ENCODE results near the gene CSF1. TPM values are rescaled to one million over a fixed set of nuclear protein-coding genes. Genes with fewer than 3 reads are reported as not detected.

CSF1 gene
- polyA plus RNA-seq, 2 of the 4 experiments (the other 2 are of a cell fraction): 35.1 to 36.3 TPM

DNA sequence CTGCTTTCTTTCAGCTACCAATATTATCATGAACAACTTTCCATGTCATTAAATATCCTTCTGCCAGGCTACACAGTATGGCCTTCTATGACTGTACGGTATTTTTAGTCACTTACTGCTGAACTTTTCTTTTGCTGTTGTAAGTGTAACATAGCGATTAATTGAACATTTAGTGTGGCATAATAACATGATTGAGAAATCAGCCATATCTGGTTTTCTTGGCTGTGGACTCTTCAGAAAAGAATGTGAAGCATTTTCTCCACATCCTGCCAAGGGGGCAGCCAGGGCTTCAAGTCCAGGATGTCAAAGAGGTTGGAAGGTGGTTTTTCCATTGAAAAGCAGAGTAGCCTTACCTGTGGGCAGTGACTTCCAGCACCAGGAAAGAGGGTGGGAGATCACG is 65.1 kb downstream of the CSF1 start (continued):
- TF ChIP-seq HEYL (CRISPR knock-in tag; IDR thresholded peaks at IDR 0.05): no peak

DNA sequence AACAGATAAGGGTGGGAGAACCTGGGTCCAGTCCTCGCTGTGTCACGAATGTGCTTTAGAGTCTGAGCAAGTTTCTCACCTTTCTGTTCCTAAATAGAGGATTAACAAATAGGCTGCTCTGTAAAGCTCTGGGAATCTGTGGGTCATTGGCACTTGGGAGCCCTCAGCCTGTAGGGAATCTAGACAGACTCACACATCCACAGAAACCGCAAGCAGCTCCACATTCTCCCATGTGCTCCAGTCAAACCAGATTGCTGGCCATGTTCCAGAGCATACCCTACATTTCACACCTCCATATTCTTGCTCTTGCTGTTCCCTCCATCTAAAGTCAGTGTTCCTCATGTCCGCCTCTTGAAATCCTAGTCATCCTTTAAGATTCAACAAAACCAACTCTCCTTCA is 66.1 kb downstream of the CSF1 start:
- peak overlapping the region; percentile 74 to 98; a peak in 4 of 6 replicates for H3K27ac ChIP-seq
- peaks cover 22% of the 10 kb centered on the region for H3K9me3 ChIP-seq
- 99% methylated on average over 3 of the region's 4 CpGs for WGBS (ENCODE audit: missing lambda C conversion rate)
- TF ChIP-seq CBX8 (IDR thresholded peaks at IDR 0.05) (no peak), RFX5 (IDR thresholded peaks at IDR 0.05) (no peak), KDM1A (IDR thresholded peaks at IDR 0.05; ENCODE audit: low read depth) (no peak), NR3C1 (IDR thresholded peaks at IDR 0.05) (no peak), RAD21 (conservative IDR thresholded peaks at IDR 0.05 in 1 of 2, IDR thresholded peaks at IDR 0.05 in 1 of 2) (no peak), SREBF2 (IDR thresholded peaks at IDR 0.05) (no peak), POLR2AphosphoS2 (conservative IDR thresholded peaks at IDR 0.05; ENCODE audit: low read length) (no peak), HOXB5 (CRISPR knock-in tag; IDR thresholded peaks at IDR 0.05) (no peak), JUN (IDR thresholded peaks at IDR 0.05) (no peak), HES2 (IDR thresholded peaks at IDR 0.05) (no peak), NPAS2 (CRISPR knock-in tag; IDR thresholded peaks at IDR 0.05; ENCODE audit: borderline replicate concordance) (no peak), HOXB13 (CRISPR knock-in tag; IDR thresholded peaks at IDR 0.05; ENCODE audit: low read depth) (no peak)
- TF ChIP-seq, protein P1, sequence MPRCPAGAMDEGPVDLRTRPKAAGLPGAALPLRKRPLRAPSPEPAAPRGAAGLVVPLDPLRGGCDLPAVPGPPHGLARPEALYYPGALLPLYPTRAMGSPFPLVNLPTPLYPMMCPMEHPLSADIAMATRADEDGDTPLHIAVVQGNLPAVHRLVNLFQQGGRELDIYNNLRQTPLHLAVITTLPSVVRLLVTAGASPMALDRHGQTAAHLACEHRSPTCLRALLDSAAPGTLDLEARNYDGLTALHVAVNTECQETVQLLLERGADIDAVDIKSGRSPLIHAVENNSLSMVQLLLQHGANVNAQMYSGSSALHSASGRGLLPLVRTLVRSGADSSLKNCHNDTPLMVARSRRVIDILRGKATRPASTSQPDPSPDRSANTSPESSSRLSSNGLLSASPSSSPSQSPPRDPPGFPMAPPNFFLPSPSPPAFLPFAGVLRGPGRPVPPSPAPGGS (IDR thresholded peaks at IDR 0.05): no peak
- TF ChIP-seq, protein P2, sequence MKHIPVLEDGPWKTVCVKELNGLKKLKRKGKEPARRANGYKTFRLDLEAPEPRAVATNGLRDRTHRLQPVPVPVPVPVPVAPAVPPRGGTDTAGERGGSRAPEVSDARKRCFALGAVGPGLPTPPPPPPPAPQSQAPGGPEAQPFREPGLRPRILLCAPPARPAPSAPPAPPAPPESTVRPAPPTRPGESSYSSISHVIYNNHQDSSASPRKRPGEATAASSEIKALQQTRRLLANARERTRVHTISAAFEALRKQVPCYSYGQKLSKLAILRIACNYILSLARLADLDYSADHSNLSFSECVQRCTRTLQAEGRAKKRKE (CRISPR knock-in tag; IDR thresholded peaks at IDR 0.05; ENCODE audit: low read depth): no peak
- TF ChIP-seq, protein P3, sequence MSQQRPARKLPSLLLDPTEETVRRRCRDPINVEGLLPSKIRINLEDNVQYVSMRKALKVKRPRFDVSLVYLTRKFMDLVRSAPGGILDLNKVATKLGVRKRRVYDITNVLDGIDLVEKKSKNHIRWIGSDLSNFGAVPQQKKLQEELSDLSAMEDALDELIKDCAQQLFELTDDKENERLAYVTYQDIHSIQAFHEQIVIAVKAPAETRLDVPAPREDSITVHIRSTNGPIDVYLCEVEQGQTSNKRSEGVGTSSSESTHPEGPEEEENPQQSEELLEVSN (IDR thresholded peaks at IDR 0.05; ENCODE audit: borderline replicate concordance, low read depth): no peak
- TF ChIP-seq, protein P4, sequence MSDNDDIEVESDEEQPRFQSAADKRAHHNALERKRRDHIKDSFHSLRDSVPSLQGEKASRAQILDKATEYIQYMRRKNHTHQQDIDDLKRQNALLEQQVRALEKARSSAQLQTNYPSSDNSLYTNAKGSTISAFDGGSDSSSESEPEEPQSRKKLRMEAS (IDR thresholded peaks at IDR 0.05): no peak
- TF ChIP-seq, protein P5, sequence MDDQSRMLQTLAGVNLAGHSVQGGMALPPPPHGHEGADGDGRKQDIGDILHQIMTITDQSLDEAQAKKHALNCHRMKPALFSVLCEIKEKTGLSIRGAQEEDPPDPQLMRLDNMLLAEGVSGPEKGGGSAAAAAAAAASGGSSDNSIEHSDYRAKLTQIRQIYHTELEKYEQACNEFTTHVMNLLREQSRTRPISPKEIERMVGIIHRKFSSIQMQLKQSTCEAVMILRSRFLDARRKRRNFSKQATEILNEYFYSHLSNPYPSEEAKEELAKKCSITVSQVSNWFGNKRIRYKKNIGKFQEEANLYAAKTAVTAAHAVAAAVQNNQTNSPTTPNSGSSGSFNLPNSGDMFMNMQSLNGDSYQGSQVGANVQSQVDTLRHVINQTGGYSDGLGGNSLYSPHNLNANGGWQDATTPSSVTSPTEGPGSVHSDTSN (IDR thresholded peaks at IDR 0.05): no peak
- no peak overlapping the region for H3K4me3 ChIP-seq
- peaks cover 54% of the 10 kb centered on the region for H3K4me1 ChIP-seq
- POLR2A ChIA-PET: interaction anchor here (0.6 kb wide), 1 partner anchor 17 kb away, joined by 3 read pairs; no protein-coding TSS in a partner anchor
- H3K4me2 ChIP-seq: no peak overlapping the region
- CTCF ChIA-PET: interaction anchor here (0.7 to 17.7 kb wide), 8 partner anchors 15 to 334 kb away, joined by 3 to 969 read pairs (median 4); no protein-coding TSS in a partner anchor
- DNase-seq (ENCODE audit: low read depth in 1 of 2, low spot score in 1 of 2): no peak
- no peak for FAIRE-seq
- no peak for ATAC-seq

DNA sequence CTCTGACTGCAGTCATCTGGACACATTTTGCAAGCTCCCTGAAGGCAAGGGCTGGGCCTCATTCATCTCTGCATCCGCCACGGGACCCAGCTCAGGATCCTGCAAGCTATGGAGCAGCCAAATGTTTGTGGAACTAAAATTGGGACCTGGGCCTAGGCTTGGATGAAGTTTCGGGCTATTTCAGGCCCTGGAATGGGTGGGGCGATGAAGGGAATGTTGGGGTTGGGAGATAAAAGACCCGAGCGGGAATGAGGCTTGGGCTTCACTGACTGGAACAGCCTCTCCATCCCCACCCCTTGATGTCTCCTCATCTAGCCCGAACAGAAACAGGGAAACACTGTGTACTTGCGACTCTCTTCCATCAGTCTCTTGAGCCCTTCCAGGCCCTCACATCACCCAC is 66.6 kb downstream of the CSF1 start:
- peak overlapping the region; percentile 95 to 98; a peak in 4 of 6 replicates for H3K27ac ChIP-seq
- TF ChIP-seq CTCF (IDR thresholded peaks at IDR 0.05) (no peak), KDM5A (IDR thresholded peaks at IDR 0.05) (no peak), ESRRA (IDR thresholded peaks at IDR 0.05; ENCODE audit: borderline replicate concordance, low read length) (no peak), MYC (IDR thresholded peaks at IDR 0.05; ENCODE audit: borderline replicate concordance, low read length) (no peak), RFX5 (IDR thresholded peaks at IDR 0.05) (no peak), NPAS2 (CRISPR knock-in tag; IDR thresholded peaks at IDR 0.05; ENCODE audit: borderline replicate concordance) (no peak), ZFP36 (IDR thresholded peaks at IDR 0.05; ENCODE audit: borderline replicate concordance, partially characterized antibody) (no peak), JUNB (IDR thresholded peaks at IDR 0.05) (no peak), MAZ (IDR thresholded peaks at IDR 0.05; ENCODE audit: borderline replicate concordance, low read depth, low read length) (no peak), FOXS1 (CRISPR knock-in tag; IDR thresholded peaks at IDR 0.05) (no peak)
- TF ChIP-seq, protein P5 (IDR thresholded peaks at IDR 0.05): no peak
- CTCF ChIA-PET: interaction anchor here (0.7 to 17.7 kb wide), 9 partner anchors 15 to 334 kb away, joined by 3 to 969 read pairs (median 4); no protein-coding TSS in a partner anchor
- FAIRE-seq (no peak), ATAC-seq (no peak), DNase-seq (ENCODE audit: low read depth in 1 of 2, low spot score in 1 of 2) (no peak)
- H3K4me2 ChIP-seq: no peak overlapping the region
- WGBS (ENCODE audit: missing lambda C conversion rate): 95% methylated on average over 6 of the region's 8 CpGs
- H3K4me3 ChIP-seq: no peak overlapping the region
- H3K9me3 ChIP-seq: peaks cover 22% of the 10 kb centered on the region
- POLR2A ChIA-PET: interaction anchor here (0.6 kb wide), 1 partner anchor 17 kb away, joined by 3 read pairs; no protein-coding TSS in a partner anchor
- H3K4me1 ChIP-seq: peaks cover 59% of the 10 kb centered on the region

Data from A549 (cell line).